Cerebellar cortex (tissue), 1 donor: ENCODE results near the gene PAPPA.

Source experiments
- DNase-seq: peaks from one replicate; pipeline ENCODE4 v3.0.0-alpha.2; 2015; ENCODE audit warnings: low spot score

The PAPPA gene

GRCh38 chr9:116422119-116422979, 268.8 kb downstream of the PAPPA start:
- DNase-seq, result no peak

DNA sequence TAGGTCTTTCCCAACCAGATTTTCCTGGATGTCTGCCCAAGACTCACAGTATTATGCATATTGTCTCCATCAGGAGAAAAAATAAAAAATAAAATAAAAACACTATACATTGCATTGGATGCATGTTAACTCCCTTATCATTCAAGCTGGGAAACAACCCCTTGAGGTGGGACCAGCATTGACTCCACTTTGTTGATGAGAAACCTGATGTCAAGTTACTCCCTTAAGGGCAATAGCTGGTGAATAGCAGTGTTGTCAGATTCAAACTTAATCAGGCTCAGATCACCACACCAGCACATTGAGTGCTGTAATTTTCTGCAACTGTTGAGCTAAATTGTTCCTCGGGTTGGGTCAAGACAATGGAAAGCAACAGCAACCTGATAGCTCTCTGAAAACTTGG, 269.6 kb downstream of the PAPPA start:
- DNase-seq, result no peak

DNA sequence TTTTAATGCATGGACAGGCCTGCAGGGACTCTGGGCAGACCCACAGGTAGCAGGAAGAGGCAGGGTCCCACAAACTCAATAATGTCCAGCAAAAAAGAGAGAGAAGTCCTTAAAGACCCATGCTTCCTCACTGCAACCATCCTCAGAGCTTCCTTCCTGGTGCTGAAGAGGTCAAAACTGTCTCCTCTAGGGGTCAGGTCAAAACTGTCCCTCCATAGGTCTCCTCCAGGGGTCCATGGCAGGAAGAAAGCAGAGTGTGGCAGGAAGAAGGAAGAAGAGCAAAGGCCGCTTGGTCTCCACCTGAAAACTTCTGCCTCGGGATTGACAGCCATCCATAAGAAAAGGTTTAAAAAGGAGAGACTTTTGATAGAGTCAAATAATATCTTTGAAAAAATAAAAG, 271.7 kb downstream of the PAPPA start:
- no peak for DNase-seq

GRCh38 chr9:116430849-116431248, 277.3 kb downstream of the PAPPA start:
- no peak for DNase-seq

DNA sequence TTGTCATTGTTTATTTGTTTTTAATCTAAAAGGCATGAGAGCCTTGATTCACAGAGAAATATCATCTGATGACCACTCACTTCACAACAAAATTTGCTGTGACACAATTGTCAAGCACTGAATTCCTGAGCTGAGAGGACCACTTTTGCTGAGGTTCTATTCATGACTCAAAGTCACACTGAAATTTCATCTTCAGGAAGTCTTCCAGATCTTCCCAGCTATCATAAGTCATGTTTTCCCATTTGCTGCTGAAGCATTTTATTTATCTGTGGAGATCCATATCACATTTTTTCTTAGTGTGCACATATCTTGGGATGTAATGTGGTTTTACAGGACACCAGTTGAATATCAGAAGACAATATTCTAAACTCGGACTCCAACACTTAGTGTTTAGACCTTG, 278.5 kb downstream of the PAPPA start:
- no peak for DNase-seq

DNA sequence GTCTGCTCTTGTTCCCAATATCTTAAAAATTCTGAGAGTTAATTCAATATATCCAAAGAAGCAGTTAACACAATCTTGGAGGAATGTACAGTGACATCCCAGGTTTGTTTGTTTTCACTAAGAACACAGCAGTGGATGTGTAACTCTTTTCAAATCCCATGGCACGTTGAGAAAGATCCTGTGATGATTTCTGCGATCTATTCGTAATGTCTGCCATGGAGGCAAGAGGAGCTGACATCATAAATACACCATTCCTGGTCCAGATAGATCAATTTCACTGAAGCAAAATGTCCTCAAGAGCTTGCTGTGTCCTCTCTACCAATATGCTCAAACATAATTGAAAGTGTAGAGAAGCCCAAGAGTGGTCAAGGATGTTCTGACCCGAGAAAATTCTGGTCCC, 280.7 kb downstream of the PAPPA start:
- DNase-seq, result no peak

GRCh38 chr9:116435706-116436105, 282.1 kb downstream of the PAPPA start:
- no peak for DNase-seq

DNA sequence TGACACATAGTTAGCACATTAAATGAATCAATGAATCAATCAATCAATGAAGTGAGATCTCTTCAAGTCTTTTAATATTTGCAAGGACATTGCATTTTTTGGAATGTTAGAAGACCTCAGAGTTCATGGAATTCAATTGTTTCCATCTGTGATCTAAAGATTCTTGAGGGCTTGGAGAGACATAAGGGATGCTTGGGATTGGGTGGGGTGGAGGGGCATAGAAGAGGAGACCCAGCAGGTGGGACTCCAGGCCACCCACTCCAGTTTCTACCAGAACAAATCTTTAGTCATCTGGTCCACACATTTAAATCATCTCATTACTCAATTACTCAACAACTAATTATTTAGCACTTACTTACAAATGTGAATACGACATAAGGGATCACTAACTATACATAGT, 282.5 kb downstream of the PAPPA start:
- no peak for DNase-seq

DNA sequence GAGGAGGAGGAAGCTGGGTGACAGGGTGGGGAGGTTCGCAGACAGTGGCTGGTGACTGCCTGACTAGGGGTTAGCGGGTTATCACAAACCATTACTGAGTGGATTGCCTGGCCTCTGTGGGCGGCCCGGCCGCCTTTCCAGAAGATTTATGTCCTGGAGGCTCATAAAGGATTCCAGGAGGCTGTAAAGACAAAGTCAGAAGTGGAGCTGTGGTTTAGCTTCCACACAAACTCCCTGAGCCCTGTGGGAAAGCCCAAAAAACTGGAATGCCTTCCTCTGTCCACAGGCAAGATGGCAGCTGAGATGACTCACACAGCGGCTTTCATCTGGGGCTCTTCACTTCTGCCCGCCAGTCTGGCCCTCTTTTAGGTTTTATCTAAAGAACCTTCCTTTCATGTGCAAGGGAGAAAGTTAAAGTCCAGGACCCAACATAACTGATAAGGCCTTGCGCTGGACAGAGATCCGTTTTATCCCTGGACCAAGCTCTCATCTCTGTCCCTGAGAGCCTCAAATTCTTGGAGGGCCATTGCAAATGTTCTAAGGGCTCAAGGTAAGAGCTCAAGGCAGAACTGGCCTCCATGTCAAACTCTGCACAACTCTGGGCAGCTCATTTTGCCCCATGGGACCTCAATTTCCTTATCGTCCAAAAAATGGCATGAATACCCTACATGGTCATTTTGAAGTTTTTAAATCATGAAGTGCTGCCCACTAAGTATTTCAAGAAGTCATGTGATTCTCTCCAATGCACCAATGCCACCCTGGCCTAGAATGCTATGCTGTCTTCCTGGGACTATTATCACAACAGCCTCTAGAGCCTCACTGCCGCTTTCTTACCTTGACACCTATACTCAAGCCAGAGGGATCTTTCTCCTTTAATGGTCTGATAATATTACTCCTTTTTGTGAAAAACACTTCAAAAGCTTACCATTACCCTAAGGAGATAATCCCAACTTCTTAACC, 284.1 kb downstream of the PAPPA start:
- no peak for DNase-seq

DNA sequence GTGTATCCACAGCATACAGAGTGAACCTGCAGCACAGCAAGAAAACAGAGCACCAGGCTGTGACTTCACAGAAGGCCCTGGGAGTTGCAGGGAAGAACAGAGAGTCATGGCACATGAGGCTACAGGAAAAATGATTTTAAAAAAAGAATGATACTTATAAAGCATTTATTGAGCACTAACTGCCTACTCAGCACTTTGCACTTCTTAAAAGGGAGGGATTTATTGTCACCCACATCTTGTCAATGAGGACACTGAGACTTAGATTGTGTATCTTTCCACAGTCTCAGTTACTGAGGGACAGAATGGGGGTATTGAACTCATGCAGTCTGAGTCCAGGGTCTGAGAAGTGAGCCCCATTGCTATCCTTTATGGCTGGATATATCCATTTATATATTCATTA, 288.9 kb downstream of the PAPPA start:
- no peak for DNase-seq

DNA sequence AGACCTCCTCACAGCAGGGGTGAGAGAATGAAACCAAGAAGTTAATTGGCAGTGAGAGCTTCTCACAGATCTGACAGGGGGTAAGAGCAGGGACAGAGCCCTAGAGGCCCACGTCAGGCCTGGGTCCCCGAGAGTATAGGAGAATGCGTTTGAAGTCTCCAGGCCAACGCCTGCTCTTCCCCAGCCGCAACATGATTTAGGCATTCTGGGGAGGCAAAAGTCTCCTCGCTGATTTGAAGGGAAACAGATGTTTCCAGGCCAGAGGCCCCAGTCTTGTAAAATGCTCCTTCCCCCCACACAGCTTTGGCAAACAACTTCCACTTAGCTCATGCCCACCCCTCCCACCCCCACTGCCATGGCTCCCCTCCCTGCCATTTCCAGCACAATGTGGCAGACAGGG, 294.3 kb downstream of the PAPPA start:
- no peak for DNase-seq

GRCh38 chr9:116448431-116448830, 294.8 kb downstream of the PAPPA start:
- DNase-seq, result no peak

DNA sequence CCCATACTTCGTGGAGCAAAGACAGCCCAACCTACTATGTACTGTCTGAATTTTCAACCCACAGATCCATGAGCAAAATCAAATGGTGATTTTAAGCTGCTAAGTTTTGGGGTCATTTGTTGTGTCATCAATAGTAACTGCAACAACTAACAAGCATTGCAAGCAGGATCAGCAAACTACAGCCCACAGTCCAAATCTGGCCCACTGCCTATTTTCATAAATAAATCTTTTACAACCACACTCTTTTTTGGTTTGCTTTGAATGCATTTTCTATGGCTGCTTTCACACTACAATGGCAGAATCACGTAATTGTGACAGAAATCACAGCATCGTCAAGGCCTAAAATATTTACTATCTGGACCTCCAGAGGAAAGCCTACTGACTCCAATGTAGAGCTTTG, 296.4 kb downstream of the PAPPA start:
- DNase-seq, result no peak

DNA sequence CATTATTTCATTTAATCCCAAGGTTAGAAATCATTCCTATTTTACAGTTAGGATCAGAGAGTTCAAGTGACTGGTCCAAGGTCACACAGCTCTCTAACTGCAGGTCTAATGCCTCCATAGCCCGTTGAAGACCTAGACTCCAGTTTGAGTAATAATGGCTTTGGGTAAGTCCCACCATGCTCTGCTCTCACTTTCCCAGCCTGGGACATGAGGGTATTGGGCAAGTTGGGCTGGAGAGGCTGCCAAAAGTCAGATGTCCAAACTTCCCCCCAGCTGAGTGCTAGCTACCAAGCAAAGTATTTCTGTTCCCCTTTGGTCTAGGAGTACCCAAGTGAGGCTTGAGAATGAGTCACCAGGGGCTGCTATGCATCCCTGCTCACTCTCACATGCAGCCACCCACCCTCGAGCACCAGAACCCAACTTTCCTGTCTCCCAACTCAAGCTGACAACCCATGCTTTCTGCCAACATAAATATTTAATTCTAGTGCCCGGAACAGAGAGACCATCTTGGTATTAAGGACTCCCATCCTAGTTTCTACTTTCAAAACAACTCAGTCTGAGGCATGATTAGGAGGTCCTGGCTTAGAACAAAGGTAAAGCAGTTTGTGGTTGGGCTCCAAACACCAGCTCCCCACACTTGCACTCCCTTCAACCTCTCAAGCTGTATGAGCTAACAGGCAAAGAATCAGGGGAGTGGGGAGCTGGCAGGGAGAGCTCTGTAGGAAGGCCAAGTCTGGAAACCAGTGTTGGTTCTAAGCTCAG, 297.0 kb downstream of the PAPPA start:
- DNase-seq, result no peak

- no peak for DNase-seq
These were observed 298.0 kb downstream of the PAPPA start for GRCh38 chr9:116451500-116452115.
